ENCODE measurements around the gene FASN. TPM values are rescaled to one million over a fixed set of nuclear protein-coding genes. Genes with fewer than 3 reads are reported as not detected.

The FASN gene
- total RNA-seq, 1 experiment from 2014 or later = 49.5 TPM

DNA sequence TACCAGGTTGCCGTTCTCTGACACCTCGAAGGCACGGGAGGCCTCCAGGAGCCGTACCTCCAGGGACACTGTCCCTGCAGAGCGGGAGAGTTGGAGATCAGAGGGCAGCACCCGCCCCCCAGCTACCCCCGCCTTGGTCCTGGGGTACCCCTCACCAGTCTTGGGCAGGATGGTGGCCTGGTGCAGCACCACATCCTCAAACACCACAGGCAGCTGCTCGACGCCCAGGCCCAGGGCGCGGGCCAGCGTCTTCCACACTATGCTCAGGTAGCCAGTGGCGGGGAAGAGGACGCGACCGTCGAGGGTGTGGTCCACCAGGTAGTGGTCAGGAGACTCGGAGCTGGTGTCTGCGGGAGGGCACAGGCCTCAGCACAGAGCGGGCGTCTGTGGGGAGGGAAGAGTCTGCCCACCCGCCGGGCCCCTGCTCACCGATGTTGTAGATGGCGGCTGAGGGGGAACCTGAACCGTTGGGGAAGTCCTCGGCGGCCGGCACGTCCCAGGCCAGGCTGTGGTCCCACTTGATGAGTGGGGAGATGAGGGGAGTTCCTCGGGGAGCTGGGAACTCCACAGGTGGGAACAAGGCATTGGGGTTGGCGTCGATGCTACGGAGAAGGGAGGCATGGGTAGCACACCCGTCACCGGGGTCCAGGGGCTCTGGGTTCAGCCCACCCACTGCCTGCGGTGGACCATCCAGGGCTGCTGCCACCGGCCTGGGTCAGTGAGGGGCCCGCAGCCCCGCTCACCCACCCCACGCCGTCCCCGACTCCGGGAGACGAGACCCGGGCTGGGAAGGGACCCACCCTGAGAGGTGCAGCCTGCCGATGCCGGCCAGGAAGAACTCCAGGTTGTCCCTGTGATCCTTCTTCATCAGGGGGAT is 9.8 kb downstream of the FASN start:
- DNase-seq (ENCODE audit: low read depth) = no peak

- no peak for DNase-seq (ENCODE audit: low read depth)
Measured at GRCh38 chr17:82086941-82087906, 10.8 kb downstream of the FASN start.

GRCh38 chr17:82085931-82086764 is 11.9 kb downstream of the FASN start:
- DNase-seq (ENCODE audit: low read depth) = no peak

DNA sequence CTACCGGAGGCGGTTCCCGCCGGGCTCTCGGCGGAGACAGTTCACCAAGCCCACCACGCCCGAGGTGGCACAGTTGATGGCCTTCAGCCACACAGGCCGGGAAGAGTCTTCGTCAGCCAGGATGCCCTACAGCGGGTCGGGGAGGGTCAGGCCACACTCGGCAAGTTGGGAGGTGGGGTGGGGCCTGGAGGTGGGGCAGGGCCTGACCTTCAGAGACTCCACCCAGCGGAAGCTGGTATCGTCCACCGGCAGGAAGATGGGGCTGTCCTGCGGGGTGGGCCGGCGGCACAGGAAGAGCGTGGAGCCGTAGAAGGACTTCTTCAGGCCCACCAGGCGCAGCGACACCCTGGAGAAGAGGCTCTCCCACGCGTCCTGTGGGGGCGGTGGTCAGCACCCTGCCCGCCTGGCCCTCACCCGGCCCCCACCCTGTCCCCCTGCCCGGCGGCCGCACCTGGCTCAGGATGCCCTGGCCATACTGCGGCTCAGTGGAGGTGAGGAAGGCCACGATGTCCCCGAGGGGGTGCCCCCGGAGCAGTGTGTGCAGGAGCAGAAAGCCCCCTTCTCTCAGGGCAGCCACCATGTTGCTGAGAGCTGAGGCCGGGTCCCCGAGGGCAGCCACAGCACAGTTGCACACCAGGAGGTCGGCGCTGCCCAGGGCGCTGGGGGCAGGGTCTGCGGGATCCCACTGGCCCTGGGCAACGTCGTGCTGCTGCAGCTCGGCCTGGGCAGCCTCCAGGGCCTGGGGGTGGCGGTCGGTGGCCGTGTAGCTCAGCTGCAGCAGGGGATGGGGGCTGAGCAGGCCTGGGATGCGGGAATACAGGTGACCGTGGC is 12.8 kb downstream of the FASN start:
- no peak for DNase-seq (ENCODE audit: low read depth)

DNA sequence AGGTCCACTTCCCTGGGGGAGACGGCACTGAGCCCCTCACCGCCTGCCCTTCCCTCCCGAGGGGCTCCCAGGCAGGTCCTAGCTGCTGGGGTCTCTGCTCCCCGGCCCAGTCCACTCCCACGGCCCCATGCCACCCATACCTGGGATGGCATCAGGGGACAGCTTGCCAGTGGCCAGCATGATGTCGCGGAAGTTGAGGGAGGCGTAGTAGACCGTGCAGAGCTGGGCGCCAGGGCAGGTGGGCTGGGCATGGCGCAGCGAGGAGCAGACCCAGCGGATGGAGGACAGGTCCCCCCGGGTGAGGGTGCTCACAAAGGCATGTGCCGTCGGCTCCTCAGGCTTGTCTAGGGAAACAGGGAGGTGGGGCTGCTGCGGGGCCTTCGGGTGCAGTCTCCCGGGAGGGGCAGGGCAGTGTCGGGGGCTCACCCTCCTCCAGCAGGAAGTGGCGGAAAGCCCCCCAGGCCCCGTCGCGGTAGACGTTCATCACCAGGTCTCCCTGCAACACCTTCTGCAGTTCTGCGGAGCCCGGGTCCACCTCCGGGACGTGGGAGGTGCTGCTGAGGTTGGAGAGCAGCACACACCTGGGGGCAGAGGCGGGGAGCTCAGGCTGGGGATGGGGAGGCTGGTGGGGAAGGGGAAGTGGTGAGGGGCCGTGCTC is 13.5 kb downstream of the FASN start:
- no peak for DNase-seq (ENCODE audit: low read depth)

DNA sequence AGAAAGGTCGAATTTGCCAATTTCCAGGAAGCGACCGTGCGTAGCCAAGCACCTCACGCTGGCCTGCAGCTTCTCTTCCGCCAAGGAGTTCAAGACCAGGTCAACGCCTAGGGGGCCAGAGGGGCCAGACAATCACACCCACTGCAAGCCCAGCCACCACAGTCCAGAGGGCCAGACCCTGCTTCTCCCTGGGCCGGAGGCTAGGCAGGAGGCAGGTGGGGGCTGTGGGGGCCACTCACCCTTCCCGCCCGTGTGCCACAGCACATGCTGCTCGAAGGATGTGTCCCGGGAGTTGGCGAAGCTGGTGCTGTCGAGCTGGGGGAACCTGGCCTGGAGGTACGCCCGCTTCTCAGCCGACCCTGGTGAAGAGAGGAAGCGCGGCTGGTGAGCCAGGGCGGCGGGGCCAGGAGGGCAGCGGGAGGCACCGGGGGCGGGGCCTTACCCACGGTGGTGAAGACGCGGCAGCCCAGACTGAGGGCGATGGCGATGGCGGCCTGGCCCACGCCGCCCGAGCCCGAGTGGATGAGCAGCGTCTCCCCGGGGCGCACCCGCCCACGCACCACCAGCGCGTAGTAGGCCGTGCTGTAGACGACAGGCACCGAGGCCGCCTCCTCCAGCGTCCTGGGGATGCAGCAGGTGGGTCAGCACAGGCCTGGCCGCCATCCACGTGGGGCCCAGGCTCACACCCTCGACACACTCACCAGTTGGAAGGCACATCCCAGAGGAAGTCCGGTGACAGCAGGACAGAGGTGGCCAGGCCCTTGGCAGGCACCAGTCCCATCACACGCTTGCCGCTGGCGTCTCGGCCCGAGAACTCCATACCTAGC is 14.3 kb downstream of the FASN start:
- no peak for DNase-seq (ENCODE audit: low read depth)

GRCh38 chr17:82083009-82083408 is 15.0 kb downstream of the FASN start:
- no peak for DNase-seq (ENCODE audit: low read depth)

DNA sequence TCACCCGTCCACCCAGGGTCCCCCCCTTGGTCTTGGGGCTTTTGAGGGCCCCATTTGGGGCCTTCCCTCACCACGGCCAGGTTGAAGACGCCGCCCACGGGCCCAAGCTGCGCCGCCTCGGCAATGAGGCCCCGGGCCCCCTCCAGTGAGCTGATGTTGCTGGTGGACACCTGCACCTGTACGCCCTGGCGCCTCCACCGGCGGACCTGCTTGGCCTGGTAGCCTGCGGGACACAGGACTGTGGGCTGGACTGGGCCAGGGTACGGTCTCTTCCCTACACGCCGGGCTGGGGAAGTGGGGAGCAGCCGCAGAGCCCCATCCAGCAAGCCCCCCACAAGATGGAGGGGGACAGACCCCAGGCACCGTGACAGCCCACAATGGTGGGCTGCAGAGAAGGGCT is 15.6 kb downstream of the FASN start:
- no peak for DNase-seq (ENCODE audit: low read depth)

GRCh38 chr17:82081966-82082365 is 16.1 kb downstream of the FASN start:
- DNase-seq (ENCODE audit: low read depth) = no peak

DNA sequence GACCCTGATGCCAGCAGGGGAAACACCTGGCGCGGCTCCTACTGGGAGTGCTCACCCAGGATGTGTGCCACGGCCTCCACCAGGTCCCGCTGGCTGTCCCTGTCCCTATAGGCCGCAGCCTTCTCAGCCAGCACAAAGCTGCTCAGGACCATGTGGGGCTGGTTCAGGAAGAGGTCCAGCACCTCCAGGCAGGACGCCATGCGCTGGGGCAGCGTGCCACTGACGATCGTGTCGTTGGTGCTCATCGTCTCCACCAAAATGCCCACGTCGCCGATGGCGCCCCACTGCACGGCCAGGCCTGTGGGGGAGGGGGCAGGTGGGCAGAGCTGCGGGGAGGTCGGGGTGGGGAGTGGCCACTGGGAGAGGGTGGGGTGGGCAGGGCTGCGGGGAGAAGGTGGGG is 16.5 kb downstream of the FASN start:
- no peak for DNase-seq (ENCODE audit: low read depth)

DNA sequence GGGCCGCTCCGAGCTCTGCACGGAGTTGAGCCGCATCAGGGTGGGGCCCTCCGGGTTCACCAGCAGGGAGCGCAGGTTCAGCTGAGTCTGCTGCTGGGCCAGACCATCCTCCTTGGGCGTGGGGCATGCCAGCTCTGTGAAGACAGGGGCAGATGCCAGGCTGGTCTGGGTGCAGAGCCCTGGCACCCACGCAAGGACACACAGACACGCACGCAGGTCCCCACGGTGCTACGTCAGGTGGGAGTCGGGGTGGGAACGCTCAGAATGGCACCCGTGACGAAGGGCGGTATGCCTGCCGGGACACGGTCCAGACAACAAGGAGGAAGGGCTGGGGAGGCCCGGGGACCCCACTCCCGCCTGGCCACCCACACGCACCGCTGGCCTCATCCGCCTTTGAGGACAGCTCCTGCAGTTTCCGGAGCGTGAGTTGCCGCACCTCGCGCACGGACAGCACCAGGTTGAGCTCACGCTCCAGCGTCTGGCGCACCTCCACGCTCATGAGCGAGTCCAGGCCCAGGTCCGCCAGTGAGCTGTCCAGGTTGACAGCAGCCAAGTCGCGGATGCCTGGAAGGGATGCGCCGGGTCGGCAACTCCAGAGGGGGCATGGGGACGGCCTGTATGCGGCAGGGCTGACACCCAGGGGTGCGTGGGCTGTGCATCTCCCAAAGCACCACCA is 17.1 kb downstream of the FASN start:
- DNase-seq (ENCODE audit: low read depth) = no peak

DNA sequence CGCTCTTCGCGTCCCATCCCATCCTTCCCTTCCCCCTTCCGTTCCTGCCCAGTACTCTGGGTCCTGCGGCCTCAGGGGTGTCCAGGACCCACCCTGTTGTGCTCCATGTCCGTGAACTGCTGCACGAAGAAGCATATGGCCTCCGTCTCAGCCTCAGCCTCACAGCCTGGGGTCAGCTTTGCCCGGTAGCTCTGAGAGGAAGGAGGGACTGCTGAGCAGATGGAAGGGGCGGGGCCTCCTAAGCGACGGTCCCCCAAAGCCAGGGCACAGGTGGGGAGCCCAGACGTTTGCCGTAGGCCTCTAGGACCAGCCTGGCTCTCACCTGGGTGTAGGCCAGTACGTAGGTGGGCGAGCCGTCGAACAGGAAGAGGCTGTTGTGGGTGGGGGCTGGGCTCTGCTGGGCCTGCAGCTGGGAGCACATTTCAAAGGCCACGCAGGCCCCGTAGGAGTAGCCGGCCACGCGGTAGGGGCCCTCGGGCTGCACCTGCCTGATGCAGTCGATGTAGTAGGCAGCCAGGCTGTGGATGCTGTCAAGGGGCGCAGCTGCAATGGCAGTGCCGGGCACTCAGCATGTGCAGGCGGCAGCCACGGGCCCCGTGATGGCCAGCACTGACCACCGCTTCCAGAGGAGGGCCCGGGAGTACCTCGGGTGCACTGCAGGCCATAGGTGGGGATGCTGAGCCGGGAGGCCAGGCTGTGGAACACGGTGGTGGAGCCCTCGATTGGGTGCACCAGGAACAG is 17.8 kb downstream of the FASN start:
- DNase-seq (ENCODE audit: low read depth) = no peak

DNA sequence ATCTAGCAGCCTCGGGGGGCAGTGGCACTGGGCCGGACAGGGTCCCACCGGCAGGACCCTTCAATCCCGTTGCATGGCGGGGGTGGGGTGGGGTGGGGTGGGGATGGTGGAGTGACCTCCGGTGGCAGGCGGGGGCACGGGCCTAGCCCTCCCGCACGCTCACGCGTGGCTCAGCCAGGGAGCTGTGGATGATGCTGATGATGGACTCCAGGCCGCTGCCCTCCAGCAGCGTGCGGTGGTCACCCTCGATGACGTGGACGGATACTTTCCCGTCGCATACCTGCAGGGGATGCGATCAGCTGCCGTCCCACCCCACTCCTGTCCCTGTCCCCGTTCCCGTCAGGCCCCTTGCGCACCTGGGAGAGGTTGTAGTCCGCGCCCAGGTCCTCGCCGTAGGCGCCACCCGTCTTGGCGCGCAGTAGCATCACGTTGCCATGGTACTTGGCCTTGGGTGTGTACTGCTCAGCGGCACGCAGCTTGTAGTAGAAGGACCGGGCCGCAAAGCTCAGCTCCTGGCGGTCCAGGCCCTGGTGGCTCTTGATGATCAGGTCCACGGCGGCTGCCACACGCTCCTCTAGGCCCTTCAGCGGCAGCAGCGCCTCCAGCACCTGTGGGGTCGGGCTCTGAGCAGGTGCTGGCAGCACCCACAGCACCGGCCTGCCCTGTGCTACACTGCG is 18.9 kb downstream of the FASN start:
- DNase-seq (ENCODE audit: low read depth) = no peak

DNA sequence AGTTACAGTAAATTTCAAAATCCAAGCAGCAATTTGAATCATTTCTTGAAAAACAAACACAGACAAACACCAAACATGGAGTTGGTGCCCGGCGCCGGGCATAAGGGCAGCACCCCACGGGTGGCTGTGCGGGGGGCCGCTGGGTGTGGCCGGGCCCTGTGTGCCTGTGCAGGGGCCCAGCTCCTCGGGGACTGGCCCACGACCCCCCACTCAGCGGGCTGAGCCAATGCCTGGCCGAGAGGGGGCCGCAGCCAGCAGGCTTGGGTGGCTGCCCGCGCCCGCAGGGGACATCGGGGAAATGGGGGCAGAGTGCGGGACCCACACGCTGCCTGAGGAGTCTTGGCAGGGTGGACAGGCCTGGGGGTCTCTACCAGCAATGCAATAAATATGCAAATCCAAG is 19.6 kb downstream of the FASN start:
- DNase-seq (ENCODE audit: low read depth) = no peak

GRCh38 chr17:82077617-82078358 is 20.2 kb downstream of the FASN start:
- DNase-seq (ENCODE audit: low read depth) = no peak

DNA sequence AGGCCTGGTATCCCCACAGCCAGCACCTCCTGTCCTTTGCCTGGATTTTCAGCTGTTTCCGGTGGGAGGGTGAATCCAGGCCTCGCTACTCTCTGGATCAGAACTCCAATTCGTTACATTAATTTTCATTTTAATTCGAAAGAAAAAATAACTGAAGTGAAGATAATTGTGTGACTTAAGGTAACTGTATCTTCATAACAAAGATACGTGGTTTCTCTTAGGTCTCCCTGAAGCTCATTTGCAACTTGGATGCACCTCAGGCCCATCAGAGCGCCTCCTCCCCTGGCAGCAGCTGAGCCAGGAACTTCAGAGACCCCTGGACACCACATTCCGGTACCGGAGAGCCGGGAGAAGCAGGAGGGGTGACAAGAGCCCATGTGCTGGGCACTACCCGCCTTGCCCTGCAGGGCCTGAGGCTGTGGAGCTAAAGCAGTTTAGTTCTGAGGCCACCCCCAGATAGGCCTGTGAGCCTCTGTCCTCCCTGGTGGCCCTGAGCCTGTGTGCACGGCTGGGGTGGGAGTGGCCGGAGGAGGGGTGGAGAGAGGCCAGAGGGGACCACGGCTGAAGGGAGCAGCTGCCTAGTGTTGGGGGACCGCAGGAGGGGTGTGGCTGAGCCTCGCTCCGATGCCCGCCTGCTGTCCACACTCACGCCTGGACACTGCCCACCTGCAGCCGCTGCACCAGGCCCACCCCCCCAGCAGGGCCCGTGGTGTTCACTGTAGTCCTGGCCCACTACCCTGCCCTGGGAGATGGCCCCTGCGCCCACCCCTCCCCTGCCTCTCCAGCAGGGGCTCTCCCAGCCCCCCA is 21.0 kb downstream of the FASN start:
- no peak for DNase-seq (ENCODE audit: low read depth)

Data from Daoy (cell line).